Liver (tissue), 9 donors: ENCODE data around the gene OR6C4. TPM values are rescaled to one million over a fixed set of nuclear protein-coding genes. Genes with fewer than 3 reads are reported as not detected.

ENCODE experiments used
- DNase-seq: peaks from one replicate; pipeline ENCODE4 v3.0.0-alpha.2; 2017; ENCODE audit warnings: low spot score
- H3K27ac ChIP-seq, 2 donors: one replicate each; pipeline ENCODE4 v1.7.0; 2013; ENCODE audit warnings: inconsistent platforms in 2 of 2, low read length in 2 of 2, control low read depth in 1 of 2, low read depth in 1 of 2, mild to moderate bottlenecking in 1 of 2
- H3K27me3 ChIP-seq, 4 donors: one replicate each; pipeline versions ENCODE4 v1.6.1 to v1.7.0; 2013; ENCODE audit warnings: low read length in 3 of 4, inconsistent platforms in 1 of 4, mild to moderate bottlenecking in 1 of 4, moderate library complexity in 1 of 4; ENCODE audit not compliant: control insufficient read depth in 4 of 4, insufficient read depth in 4 of 4
- H3K36me3 ChIP-seq, 4 donors: one replicate each; pipeline versions ENCODE4 v1.6.1 to v1.7.0; 2013; ENCODE audit warnings: low read length in 3 of 4, mild to moderate bottlenecking in 3 of 4, low read depth in 1 of 4, moderate library complexity in 1 of 4; ENCODE audit not compliant: control insufficient read depth in 4 of 4, insufficient read depth in 3 of 4
- H3K4me1 ChIP-seq, 4 donors: one replicate each; pipeline versions ENCODE4 v1.6.1 to v1.7.0; 2013; ENCODE audit warnings: low read length in 3 of 4, mild to moderate bottlenecking in 3 of 4, moderate library complexity in 1 of 4; ENCODE audit not compliant: control insufficient read depth in 4 of 4, insufficient read depth in 4 of 4
- H3K4me3 ChIP-seq, 3 donors: one replicate each; pipeline versions ENCODE4 v1.6.1 to v1.7.0; 2013; ENCODE audit warnings: low read length in 3 of 3, control low read depth in 1 of 3, low read depth in 1 of 3, mild to moderate bottlenecking in 1 of 3
- H3K9ac ChIP-seq, 2 donors: one replicate each; pipeline ENCODE4 v1.7.0; 2013; ENCODE audit warnings: low read length in 2 of 2, mild to moderate bottlenecking in 2 of 2, moderate library complexity in 2 of 2, control low read depth in 1 of 2, low read depth in 1 of 2
- H3K9me3 ChIP-seq, 4 donors: one replicate each; pipeline versions ENCODE4 v1.6.1 to v1.7.0; 2013; ENCODE audit warnings: low read length in 3 of 4; ENCODE audit not compliant: control insufficient read depth in 4 of 4
- EGR1 ChIP-seq, 2 donors: IDR thresholded peaks; 2 replicates each; pipeline ENCODE4 v1.6.1; 2016 to 2018; ENCODE audit warnings: antibody characterized with exemption in 2 of 2, low read depth in 2 of 2
- FOXA1 ChIP-seq: IDR thresholded peaks from 2 replicates; pipeline ENCODE4 v1.6.1; 2016; ENCODE audit warnings: antibody characterized with exemption
- GABPA ChIP-seq, 2 donors: IDR thresholded peaks in 1 of 2; conservative IDR thresholded peaks in 1 of 2; 2 replicates each; pipeline ENCODE4 v1.6.1; 2016; ENCODE audit warnings: antibody characterized with exemption in 2 of 2, mild to moderate bottlenecking in 1 of 2, moderate library complexity in 1 of 2
- HNF4A ChIP-seq, 2 donors: conservative IDR thresholded peaks; 2 replicates each; pipeline ENCODE4 v1.6.1; 2016; ENCODE audit warnings: antibody characterized with exemption in 2 of 2, mild to moderate bottlenecking in 2 of 2
- RAD21 ChIP-seq, 2 donors: IDR thresholded peaks; 2 replicates each; pipeline ENCODE4 v1.6.1; 2016; ENCODE audit warnings: antibody characterized with exemption in 2 of 2, mild to moderate bottlenecking in 2 of 2
- SP1 ChIP-seq: IDR thresholded peaks from 2 replicates; pipeline ENCODE4 v1.6.1; 2018; ENCODE audit warnings: antibody characterized with exemption, mild to moderate bottlenecking
- YY1 ChIP-seq: IDR thresholded peaks from 2 replicates; pipeline ENCODE4 v1.6.1; 2016; ENCODE audit warnings: antibody characterized with exemption, mild to moderate bottlenecking
- WGBS: extraction: QIAGEN DNeasy Blood & Tissue Kit; methylation state at CpG from one replicate; pipeline ENCODE4 v1.1.7; 2013; 5-methylcytosine and 5-hydroxymethylcytosine counted together
- polyA plus RNA-seq, 2 donors: library from polyadenylated mRNA; stranded (reverse) in 1 of 2; unstranded in 1 of 2; fragments of 200-250 nt in 1 of 2; fragments of >200 nt in 1 of 2; fragmentation: Nextera tagmentation in 1 of 2; extraction: Ambion mirVana in 1 of 2; gene quantifications; one replicate each; pipeline versions ENCODE4 v1.2.1 to v1.2.3, GENCODE V29; 2013 to 2015
- total RNA-seq, 2 donors: library from RNA; depleted of rRNA; stranded (reverse); fragments of >200 nt; gene quantifications; one replicate each; pipeline ENCODE4 v1.2.3, GENCODE V29; 2014
- TF ChIP-seq, protein P1 (sequence below): IDR thresholded peaks from 2 replicates; pipeline ENCODE4 v1.6.1; 2016; ENCODE audit warnings: antibody characterized with exemption, mild to moderate bottlenecking
- TF ChIP-seq, protein P2 (sequence below): IDR thresholded peaks from 2 replicates; pipeline ENCODE4 v1.6.1; 2016; ENCODE audit warnings: antibody characterized with exemption
- TF ChIP-seq, protein P3 (sequence below): IDR thresholded peaks from 2 replicates; pipeline ENCODE4 v1.6.1; 2016; ENCODE audit warnings: antibody characterized with exemption
- TF ChIP-seq, protein P4 (sequence below): fragments of 150-350 bp; IDR thresholded peaks from 2 replicates; pipeline ENCODE4 v1.5.1; 2017; ENCODE audit warnings: improper control_type of control experiment, low read depth, low read length; ENCODE audit not compliant: missing input control
- donor health status: healthy.
- donor health status: healthy.
- donor health status: healthy.
- donor health status: healthy.
- donor health status: healthy.

OR6C4 gene
- total and polyA plus RNA-seq, 4 donors: not detected

DNA sequence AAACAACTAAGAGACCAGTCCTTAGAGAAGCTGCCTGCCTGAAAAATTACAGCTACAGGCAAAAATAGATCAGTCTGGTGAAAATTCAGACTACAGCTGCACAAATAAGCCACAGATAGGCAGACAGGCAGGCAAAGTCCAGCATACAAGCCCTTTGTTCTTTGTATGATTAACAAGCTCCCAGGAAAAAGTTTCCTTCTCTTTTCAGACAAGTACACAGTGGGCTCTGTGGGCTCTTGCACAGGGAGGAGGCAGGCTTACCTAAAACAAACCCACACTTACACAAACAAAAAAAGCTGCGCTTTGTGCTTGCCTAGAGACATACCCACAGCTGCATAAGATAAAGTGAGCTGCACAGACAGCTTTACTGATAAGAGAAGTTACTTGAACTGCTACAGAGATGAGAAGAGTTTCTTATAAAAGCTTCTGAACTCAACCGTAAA is 49.6 kb upstream of the OR6C4 start:
- Histone ChIP-seq H3K36me3 (no peaks in the 10 kb centered on the region), H3K27me3 (peaks cover 0 to 2% (median 0%) of the 10 kb centered on the region in 4 donors), H3K4me1 (no peaks in the 10 kb centered on the region), H3K27ac (no peak overlapping the region), H3K4me3 (no peak overlapping the region), H3K9me3 (no peaks in the 10 kb centered on the region), H3K9ac (no peak overlapping the region)
- 15% methylated on average over 2 of the region's 2 CpGs for WGBS
- TF ChIP-seq SP1 (peak; percentile 23), GABPA (IDR thresholded peaks at IDR 0.05 in 1 of 2, conservative IDR thresholded peaks at IDR 0.05 in 1 of 2) (no peak), HNF4A (conservative IDR thresholded peaks at IDR 0.05) (peak in 1 of 2 donors; percentile 40)
- no peak for DNase-seq

DNA sequence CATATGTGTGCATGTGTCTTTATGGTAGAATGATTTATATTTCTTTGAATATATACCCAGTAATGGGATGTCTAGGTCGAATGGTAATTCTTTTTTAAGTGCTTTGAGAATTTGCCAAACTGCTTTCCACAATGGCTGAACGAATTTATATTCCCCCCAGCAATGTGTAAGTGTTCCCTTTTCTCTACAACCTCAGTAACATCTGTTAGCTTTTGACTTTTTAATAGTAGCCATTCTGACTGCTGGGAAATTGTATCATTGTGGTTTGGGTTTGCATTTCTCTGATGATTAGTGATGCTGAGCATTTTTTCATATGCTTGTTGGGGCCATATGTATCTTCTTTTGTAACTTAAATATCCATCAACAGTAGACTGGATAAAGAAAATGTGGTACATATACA is 47.8 kb upstream of the OR6C4 start:
- Histone ChIP-seq H3K9ac (no peak overlapping the region), H3K4me3 (no peak overlapping the region), H3K9me3 (no peaks in the 10 kb centered on the region), H3K36me3 (no peaks in the 10 kb centered on the region), H3K4me1 (no peaks in the 10 kb centered on the region), H3K27ac (no peak overlapping the region), H3K27me3 (peaks cover 0 to 2% (median 0%) of the 10 kb centered on the region in 4 donors)
- DNase-seq: no peak
- no peak for TF ChIP-seq GABPA (IDR thresholded peaks at IDR 0.05 in 1 of 2, conservative IDR thresholded peaks at IDR 0.05 in 1 of 2)
- no peak for TF ChIP-seq YY1
- WGBS: 55% methylated on average over 2 of the region's 2 CpGs

DNA sequence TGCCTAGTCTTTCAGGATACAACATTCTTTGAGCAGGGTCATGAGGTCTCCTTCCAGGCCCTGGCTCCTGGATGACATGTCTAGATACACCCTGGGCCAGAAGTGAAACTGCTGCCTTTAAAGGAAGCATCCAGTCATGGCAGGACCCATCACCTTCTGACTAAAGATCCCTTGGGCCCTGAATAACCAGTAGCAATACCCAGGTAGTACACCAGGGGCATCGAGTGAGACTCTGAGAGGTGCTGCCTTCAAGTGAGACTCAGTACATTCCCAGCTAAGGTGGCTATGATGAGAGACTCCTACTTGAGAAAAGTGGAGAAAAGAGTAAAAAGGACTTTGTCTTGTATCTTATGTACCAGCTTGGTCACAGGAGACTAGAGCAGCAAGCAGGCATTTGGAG is 33.7 kb upstream of the OR6C4 start:
- no peak for DNase-seq
- Histone ChIP-seq H3K4me3 (no peak overlapping the region), H3K36me3 (no peaks in the 10 kb centered on the region), H3K27ac (no peak overlapping the region), H3K9me3 (no peaks in the 10 kb centered on the region), H3K9ac (no peak overlapping the region), H3K4me1 (no peaks in the 10 kb centered on the region), H3K27me3 (no peaks in the 10 kb centered on the region)
- TF ChIP-seq, protein P1, sequence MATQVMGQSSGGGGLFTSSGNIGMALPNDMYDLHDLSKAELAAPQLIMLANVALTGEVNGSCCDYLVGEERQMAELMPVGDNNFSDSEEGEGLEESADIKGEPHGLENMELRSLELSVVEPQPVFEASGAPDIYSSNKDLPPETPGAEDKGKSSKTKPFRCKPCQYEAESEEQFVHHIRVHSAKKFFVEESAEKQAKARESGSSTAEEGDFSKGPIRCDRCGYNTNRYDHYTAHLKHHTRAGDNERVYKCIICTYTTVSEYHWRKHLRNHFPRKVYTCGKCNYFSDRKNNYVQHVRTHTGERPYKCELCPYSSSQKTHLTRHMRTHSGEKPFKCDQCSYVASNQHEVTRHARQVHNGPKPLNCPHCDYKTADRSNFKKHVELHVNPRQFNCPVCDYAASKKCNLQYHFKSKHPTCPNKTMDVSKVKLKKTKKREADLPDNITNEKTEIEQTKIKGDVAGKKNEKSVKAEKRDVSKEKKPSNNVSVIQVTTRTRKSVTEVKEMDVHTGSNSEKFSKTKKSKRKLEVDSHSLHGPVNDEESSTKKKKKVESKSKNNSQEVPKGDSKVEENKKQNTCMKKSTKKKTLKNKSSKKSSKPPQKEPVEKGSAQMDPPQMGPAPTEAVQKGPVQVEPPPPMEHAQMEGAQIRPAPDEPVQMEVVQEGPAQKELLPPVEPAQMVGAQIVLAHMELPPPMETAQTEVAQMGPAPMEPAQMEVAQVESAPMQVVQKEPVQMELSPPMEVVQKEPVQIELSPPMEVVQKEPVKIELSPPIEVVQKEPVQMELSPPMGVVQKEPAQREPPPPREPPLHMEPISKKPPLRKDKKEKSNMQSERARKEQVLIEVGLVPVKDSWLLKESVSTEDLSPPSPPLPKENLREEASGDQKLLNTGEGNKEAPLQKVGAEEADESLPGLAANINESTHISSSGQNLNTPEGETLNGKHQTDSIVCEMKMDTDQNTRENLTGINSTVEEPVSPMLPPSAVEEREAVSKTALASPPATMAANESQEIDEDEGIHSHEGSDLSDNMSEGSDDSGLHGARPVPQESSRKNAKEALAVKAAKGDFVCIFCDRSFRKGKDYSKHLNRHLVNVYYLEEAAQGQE: no peak
- no peak for TF ChIP-seq FOXA1
- TF ChIP-seq, protein P2, sequence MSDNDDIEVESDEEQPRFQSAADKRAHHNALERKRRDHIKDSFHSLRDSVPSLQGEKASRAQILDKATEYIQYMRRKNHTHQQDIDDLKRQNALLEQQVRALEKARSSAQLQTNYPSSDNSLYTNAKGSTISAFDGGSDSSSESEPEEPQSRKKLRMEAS: no peak
- WGBS: 72% methylated on average over 1 of the region's 1 CpG

DNA sequence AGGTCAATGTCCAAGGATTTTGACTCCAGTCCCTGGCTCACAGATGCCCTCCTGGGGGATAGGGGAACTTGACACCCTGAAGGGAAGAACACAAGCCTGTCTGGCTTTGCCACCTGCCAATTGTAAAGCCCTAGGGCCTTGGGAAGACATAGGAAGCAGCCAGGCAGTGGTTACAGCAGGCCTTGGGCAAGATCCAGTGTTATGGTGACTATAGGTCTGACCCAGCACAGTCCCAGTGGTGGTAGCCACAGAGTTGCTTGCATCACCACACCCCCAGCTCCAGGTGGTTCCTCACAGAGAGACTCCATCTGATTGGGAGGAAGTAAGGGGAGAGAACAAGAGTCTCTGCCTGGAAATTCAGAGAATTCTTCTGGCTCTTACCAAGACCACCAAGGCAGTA is 33.0 kb upstream of the OR6C4 start:
- H3K36me3 ChIP-seq: no peaks in the 10 kb centered on the region
- H3K4me3 ChIP-seq: no peak overlapping the region
- no peaks in the 10 kb centered on the region for H3K4me1 ChIP-seq
- no peak overlapping the region for H3K27ac ChIP-seq
- H3K27me3 ChIP-seq: no peaks in the 10 kb centered on the region
- no peak overlapping the region for H3K9ac ChIP-seq
- no peak for DNase-seq
- H3K9me3 ChIP-seq: no peaks in the 10 kb centered on the region
- TF ChIP-seq EGR1 (IDR thresholded peaks at IDR 0.05; ENCODE audit: low read depth in 2 of 2) (no peak), HNF4A (conservative IDR thresholded peaks at IDR 0.05) (no peak), RAD21 (IDR thresholded peaks at IDR 0.05) (no peak)
- TF ChIP-seq, protein P1: no peak
- TF ChIP-seq, protein P3, sequence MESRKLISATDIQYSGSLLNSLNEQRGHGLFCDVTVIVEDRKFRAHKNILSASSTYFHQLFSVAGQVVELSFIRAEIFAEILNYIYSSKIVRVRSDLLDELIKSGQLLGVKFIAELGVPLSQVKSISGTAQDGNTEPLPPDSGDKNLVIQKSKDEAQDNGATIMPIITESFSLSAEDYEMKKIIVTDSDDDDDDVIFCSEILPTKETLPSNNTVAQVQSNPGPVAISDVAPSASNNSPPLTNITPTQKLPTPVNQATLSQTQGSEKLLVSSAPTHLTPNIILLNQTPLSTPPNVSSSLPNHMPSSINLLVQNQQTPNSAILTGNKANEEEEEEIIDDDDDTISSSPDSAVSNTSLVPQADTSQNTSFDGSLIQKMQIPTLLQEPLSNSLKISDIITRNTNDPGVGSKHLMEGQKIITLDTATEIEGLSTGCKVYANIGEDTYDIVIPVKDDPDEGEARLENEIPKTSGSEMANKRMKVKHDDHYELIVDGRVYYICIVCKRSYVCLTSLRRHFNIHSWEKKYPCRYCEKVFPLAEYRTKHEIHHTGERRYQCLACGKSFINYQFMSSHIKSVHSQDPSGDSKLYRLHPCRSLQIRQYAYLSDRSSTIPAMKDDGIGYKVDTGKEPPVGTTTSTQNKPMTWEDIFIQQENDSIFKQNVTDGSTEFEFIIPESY: no peak
- TF ChIP-seq, protein P4, sequence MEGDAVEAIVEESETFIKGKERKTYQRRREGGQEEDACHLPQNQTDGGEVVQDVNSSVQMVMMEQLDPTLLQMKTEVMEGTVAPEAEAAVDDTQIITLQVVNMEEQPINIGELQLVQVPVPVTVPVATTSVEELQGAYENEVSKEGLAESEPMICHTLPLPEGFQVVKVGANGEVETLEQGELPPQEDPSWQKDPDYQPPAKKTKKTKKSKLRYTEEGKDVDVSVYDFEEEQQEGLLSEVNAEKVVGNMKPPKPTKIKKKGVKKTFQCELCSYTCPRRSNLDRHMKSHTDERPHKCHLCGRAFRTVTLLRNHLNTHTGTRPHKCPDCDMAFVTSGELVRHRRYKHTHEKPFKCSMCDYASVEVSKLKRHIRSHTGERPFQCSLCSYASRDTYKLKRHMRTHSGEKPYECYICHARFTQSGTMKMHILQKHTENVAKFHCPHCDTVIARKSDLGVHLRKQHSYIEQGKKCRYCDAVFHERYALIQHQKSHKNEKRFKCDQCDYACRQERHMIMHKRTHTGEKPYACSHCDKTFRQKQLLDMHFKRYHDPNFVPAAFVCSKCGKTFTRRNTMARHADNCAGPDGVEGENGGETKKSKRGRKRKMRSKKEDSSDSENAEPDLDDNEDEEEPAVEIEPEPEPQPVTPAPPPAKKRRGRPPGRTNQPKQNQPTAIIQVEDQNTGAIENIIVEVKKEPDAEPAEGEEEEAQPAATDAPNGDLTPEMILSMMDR: no peak
